Epithelial cell of esophagus (primary cell): ENCODE results near the gene TOM1L2.
"Not testable (repeated sequence)": the region's sequence is repeated elsewhere in the genome, so short reads cannot be mapped to it uniquely, and the experiment has no call there.

Experiments
- DNase-seq: peaks from one replicate; pipeline ENCODE4 v3.0.0; 2010; ENCODE audit warnings: low read depth
- H3K4me3 ChIP-seq: 2 replicates; pipeline ENCODE4 v1.5.1; 2011; ENCODE audit warnings: mild to moderate bottlenecking, low read length, control low read depth
- CTCF ChIP-seq: IDR thresholded peaks from 2 replicates; pipeline ENCODE4 v1.5.1; 2011; ENCODE audit warnings: low read depth, mild to moderate bottlenecking, low read length, control low read depth, inconsistent platforms; ENCODE audit not compliant: insufficient read depth; ENCODE audit errors: missing control alignments

TOM1L2 gene

GRCh38 chr17:17811381-17812210 is 160.6 kb downstream of the TOM1L2 start:
- H3K4me3 ChIP-seq = no peak overlapping the region
- no peak for TF ChIP-seq CTCF

GRCh38 chr17:17810895-17811248 is 161.3 kb downstream of the TOM1L2 start:
- no peak for DNase-seq
- no peak for TF ChIP-seq CTCF
- H3K4me3 ChIP-seq = no peak overlapping the region

More at GRCh38 chr17:17811381-17812210, 160.6 kb downstream of the TOM1L2 start:
- DNase-seq = peak; percentile 35

GRCh38 chr17:17810084-17810894 is 161.9 kb downstream of the TOM1L2 start:
- H3K4me3 ChIP-seq = no peak overlapping the region
- TF ChIP-seq CTCF = no peak
- DNase-seq = peak; percentile 57

GRCh38 chr17:17809531-17810083 is 162.6 kb downstream of the TOM1L2 start:
- H3K4me3 ChIP-seq = no peak overlapping the region
- TF ChIP-seq CTCF = no peak
- no peak for DNase-seq

GRCh38 chr17:17808706-17809432 is 163.3 kb downstream of the TOM1L2 start:
- no peak overlapping the region for H3K4me3 ChIP-seq
- TF ChIP-seq CTCF = no peak
- peak; percentile 49 for DNase-seq

GRCh38 chr17:17808200-17808599 is 164.0 kb downstream of the TOM1L2 start:
- DNase-seq, H3K4me3 ChIP-seq: not testable (repeated sequence)

GRCh38 chr17:17807440-17807839 is 164.8 kb downstream of the TOM1L2 start:
- no peak overlapping the region for H3K4me3 ChIP-seq
- DNase-seq = no peak
- no peak for TF ChIP-seq CTCF
